MM.1S (cell line): Measurements from ENCODE around the gene FBXO3.

Experiments
- DNase-seq: peaks from one replicate; pipeline ENCODE4 v3.0.0-alpha.2; 2015
- H2AFZ ChIP-seq: fragments of 300-600 bp; sonication (generic); 2 replicates; pipeline ENCODE4 v1.6.0; 2016; ENCODE audit warnings: antibody characterized with exemption, low read length
- H3F3A ChIP-seq: fragments of 300-600 bp; sonication (generic); 2 replicates; pipeline ENCODE4 v1.6.1; 2016; ENCODE audit warnings: mild to moderate bottlenecking, antibody characterized with exemption, low read length, moderate library complexity, mixed read lengths; ENCODE audit not compliant: insufficient read depth
- H3K27ac ChIP-seq: fragments of 300-600 bp; sonication (generic); 2 replicates; pipeline ENCODE4 v1.5.1; 2016; ENCODE audit warnings: mild to moderate bottlenecking, low read length
- H3K27me3 ChIP-seq: fragments of 300-600 bp; sonication (generic); replicated peaks from 2 replicates; pipeline ENCODE4 v1.6.0; 2016; ENCODE audit warnings: low read length; ENCODE audit not compliant: insufficient read depth
- H3K36me3 ChIP-seq: fragments of 300-600 bp; sonication (generic); replicated peaks from 2 replicates; pipeline ENCODE4 v1.6.1; 2016; ENCODE audit warnings: mild to moderate bottlenecking, low read length, mixed read lengths; ENCODE audit not compliant: insufficient read depth
- H3K4me1 ChIP-seq: fragments of 300-600 bp; sonication (generic); 2 replicates; pipeline ENCODE4 v1.6.1; 2016; ENCODE audit warnings: low read length, mixed read lengths
- H3K4me2 ChIP-seq: fragments of 300-600 bp; sonication (generic); 2 replicates; pipeline ENCODE4 v1.6.0; 2016; ENCODE audit warnings: low read depth, low read length
- H3K4me3 ChIP-seq: fragments of 300-600 bp; sonication (generic); 2 replicates; pipeline ENCODE4 v1.5.1; 2016; ENCODE audit warnings: low read length, mixed read lengths
- H3K79me2 ChIP-seq: fragments of 300-600 bp; sonication (generic); 2 replicates; pipeline ENCODE4 v1.6.1; 2016; ENCODE audit warnings: mixed run types, low read length, mixed read lengths
- H3K9ac ChIP-seq: fragments of 300-600 bp; sonication (generic); 2 replicates; pipeline ENCODE4 v1.6.1; 2016; ENCODE audit warnings: low read length, mixed read lengths
- H3K9me2 ChIP-seq: fragments of 300-600 bp; sonication (generic); replicated peaks from 2 replicates; pipeline ENCODE4 v1.6.1; 2016; ENCODE audit warnings: mild to moderate bottlenecking, low read length, mixed read lengths; ENCODE audit not compliant: insufficient read depth
- H3K9me3 ChIP-seq: fragments of 300-600 bp; sonication (generic); replicated peaks from 2 replicates; pipeline ENCODE4 v1.6.1; 2016; ENCODE audit warnings: mild to moderate bottlenecking, low read length, mixed read lengths; ENCODE audit not compliant: insufficient read depth
- H4K20me1 ChIP-seq: fragments of 300-600 bp; sonication (generic); 2 replicates; pipeline ENCODE4 v1.6.1; 2016; ENCODE audit warnings: mild to moderate bottlenecking, low read length, moderate library complexity, mixed read lengths; ENCODE audit not compliant: insufficient read depth
- EZH2 ChIP-seq: fragments of 300-600 bp; sonication (generic); optimal IDR thresholded peaks from 2 replicates; pipeline ENCODE3; 2017; ENCODE audit warnings: low read depth, mild to moderate bottlenecking, antibody characterized with exemption, low read length, mixed read lengths
- EZH2phosphoT487 ChIP-seq: fragments of 300-600 bp; sonication (generic); IDR thresholded peaks from 2 replicates; pipeline ENCODE4 v1.6.1; 2018; ENCODE audit warnings: antibody characterized with exemption, low read length
- TF ChIP-seq, protein P1 (sequence below): fragments of 300-600 bp; sonication (generic); IDR thresholded peaks from 2 replicates; pipeline ENCODE4 v1.5.1; 2016; ENCODE audit warnings: antibody characterized with exemption, low read length, mixed read lengths

FBXO3 gene

DNA sequence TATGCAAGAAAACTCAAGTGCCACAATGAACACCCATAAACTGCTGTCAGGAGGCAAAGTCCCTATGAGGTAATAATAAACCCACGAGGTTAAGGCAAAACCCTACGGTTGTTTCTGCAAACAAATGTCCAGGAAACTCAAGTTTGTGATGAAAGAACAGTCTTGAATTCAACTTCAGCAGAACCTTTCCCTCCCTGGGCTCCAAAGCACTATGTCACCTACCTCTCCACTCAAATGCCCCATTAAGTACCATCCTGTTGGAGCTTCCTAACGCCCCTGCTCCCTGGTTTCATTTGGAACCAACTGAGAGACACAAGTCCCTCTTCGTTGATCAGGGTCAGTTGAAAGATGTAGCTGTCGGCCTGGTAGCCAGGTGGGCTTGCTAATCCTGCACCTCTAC, 71.1 kb downstream of the FBXO3 start:
- H3K79me2 ChIP-seq: peaks cover 29% of the 10 kb centered on the region
- peaks cover 5% of the 10 kb centered on the region; the same call in 1 of the 2 replicates for H3K36me3 ChIP-seq
- no peaks in the 10 kb centered on the region for H3K9me3 ChIP-seq
- H3K27me3 ChIP-seq: no peaks in the 10 kb centered on the region
- no peak for DNase-seq
- H3K4me1 ChIP-seq: peaks cover 29% of the 10 kb centered on the region
- TF ChIP-seq EZH2: no peak
- TF ChIP-seq, protein P1, sequence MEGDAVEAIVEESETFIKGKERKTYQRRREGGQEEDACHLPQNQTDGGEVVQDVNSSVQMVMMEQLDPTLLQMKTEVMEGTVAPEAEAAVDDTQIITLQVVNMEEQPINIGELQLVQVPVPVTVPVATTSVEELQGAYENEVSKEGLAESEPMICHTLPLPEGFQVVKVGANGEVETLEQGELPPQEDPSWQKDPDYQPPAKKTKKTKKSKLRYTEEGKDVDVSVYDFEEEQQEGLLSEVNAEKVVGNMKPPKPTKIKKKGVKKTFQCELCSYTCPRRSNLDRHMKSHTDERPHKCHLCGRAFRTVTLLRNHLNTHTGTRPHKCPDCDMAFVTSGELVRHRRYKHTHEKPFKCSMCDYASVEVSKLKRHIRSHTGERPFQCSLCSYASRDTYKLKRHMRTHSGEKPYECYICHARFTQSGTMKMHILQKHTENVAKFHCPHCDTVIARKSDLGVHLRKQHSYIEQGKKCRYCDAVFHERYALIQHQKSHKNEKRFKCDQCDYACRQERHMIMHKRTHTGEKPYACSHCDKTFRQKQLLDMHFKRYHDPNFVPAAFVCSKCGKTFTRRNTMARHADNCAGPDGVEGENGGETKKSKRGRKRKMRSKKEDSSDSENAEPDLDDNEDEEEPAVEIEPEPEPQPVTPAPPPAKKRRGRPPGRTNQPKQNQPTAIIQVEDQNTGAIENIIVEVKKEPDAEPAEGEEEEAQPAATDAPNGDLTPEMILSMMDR: no peak
- TF ChIP-seq EZH2phosphoT487: no peak
- H4K20me1 ChIP-seq: no peaks in the 10 kb centered on the region
- no peak overlapping the region for H3K4me3 ChIP-seq
- H2AFZ ChIP-seq: no peak overlapping the region
- H3F3A ChIP-seq: peaks cover 23% of the 10 kb centered on the region
- H3K9ac ChIP-seq: no peak overlapping the region
- H3K4me2 ChIP-seq: no peak overlapping the region
- H3K27ac ChIP-seq: no peak overlapping the region
- no peaks in the 10 kb centered on the region for H3K9me2 ChIP-seq

DNA sequence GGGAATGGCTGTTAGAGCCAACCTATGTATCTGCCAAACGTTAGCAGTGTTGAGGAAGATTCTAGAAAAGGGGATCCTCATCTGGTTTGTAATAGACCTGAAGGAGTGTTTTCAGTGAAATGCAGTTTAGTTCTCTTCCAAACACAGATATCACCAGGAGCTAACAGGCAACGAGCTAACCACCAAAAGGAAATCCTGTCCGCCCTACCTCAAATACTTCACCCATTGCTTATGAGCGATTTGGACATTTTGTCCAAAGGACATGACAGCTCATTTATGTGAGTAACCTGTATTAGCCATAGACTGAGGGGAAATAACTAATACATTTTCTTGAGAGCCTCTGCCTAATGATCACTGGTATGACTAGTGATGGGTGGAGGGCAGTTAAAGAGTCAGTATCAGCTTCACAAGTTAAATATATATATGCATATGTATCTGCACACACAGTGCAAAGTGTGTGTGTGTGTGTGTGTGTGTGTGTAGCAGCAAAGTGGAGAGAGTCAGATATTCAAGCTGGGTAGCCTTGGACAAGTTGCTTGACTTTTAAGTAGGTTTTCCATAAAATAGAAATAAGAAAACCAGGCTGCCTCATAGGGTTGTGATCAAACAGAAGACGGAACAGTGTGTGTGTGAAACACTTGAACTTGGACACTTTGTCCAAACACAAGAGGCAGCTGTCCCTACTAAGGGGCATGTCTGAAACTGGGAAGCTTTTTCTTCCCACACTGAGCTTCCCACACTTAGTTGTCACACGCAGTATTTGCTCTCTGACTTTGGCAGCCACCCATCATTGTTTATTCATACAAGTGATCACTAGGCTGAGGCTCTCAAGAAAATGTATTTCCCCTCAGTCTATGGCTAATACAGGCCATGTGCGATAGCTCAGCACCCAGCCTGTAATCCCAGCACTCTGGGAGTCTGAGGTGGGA, 72.8 kb downstream of the FBXO3 start:
- peak; percentile 18 for DNase-seq

DNA sequence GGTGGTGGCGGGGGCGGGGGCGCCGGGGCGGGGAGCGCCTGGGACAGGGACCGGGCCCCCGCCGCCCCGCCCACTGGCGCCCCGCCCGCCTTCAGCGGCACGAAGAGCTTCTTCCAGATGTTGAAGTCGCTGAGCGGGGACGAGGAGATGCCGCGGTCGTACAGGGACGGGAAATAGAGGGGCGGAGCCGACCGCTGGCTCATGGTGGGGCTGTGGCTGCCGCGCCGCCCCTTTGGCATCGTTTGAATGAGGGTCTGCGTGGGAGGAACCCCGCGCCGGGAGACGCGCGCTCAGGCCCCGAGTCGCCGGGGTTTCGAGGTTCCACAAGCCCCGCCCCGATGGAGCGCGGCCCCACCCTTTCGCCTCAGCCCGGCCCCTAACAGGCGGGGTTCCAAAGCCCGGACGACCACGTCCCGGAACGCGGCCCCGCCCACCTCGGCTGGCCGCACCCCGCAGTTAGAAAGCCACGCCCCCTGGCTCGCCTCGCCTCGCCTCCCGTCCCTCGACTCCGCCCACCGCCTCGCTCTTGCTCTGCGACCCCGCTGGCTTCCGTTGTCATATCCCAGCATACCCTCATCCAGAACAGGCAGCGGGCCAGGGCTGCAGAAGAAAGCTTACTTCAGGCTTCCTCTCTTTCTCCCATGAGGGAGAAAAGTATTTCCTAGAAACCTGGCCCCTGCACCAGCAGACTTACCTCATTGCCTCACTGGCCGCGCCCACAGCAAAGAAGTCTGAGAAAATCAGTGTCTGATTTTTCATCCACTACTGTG, 73.6 kb downstream of the FBXO3 start, which contains the start of gene C11orf91:
Gene C11orf91, minus strand, starts transcription at position 325 of the 770 bp plus-strand sequence. Its CDS starts 86 bp downstream, at position 239.
- Histone ChIP-seq H3K4me1 (peaks cover 15% of the 10 kb centered on the region), H3K9ac (peak within 1 kb of the TSS; percentile 35; the same call in 1 of the 2 replicates), H3F3A (peaks cover 23% of the 10 kb centered on the region), H4K20me1 (no peaks in the 10 kb centered on the region), H2AFZ (peak within 1 kb of the TSS; percentile 65; the same call in 1 of the 2 replicates), H3K4me2 (peak within 1 kb of the TSS; percentile 73), H3K79me2 (peaks cover 9% of the 10 kb centered on the region; the same call in 1 of the 2 replicates), H3K27ac (peak within 1 kb of the TSS; percentile 43; the same call in 1 of the 2 replicates), H3K4me3 (peak within 1 kb of the TSS; percentile 63), H3K27me3 (no peaks in the 10 kb centered on the region), H3K9me3 (no peaks in the 10 kb centered on the region), H3K9me2 (no peaks in the 10 kb centered on the region), H3K36me3 (no peaks in the 10 kb centered on the region)
- TF ChIP-seq, protein P1: no peak
- no peak for TF ChIP-seq EZH2phosphoT487
- no peak for TF ChIP-seq EZH2
- DNase-seq: peak; percentile 92

More for the DNA sequence above, 72.8 kb downstream of the FBXO3 start:
- Histone ChIP-seq H3K27me3 (no peaks in the 10 kb centered on the region), H3K9me3 (no peaks in the 10 kb centered on the region), H4K20me1 (no peaks in the 10 kb centered on the region), H3K4me1 (peaks cover 15% of the 10 kb centered on the region), H3K4me3 (peak overlapping the region; percentile 63), H3K79me2 (peaks cover 13% of the 10 kb centered on the region), H3K9ac (no peak overlapping the region; the same call in 1 of the 2 replicates), H3F3A (peaks cover 23% of the 10 kb centered on the region), H3K4me2 (peak overlapping the region; percentile 73), H3K27ac (peak overlapping the region; percentile 43; the same call in 1 of the 2 replicates), H2AFZ (no peak overlapping the region), H3K9me2 (no peaks in the 10 kb centered on the region), H3K36me3 (no peaks in the 10 kb centered on the region; the same call in 1 of the 2 replicates)
- TF ChIP-seq EZH2 (no peak), EZH2phosphoT487 (no peak)
- TF ChIP-seq, protein P1: no peak
